Activated gamma-delta T cell (primary cell): Measurements from ENCODE around the gene TLE3.
"Not testable (repeated sequence)": the region's sequence is repeated elsewhere in the genome, so short reads cannot be mapped to it uniquely, and the experiment has no call there.

ENCODE experiments used
- DNase-seq: peaks from one replicate; lab custom pipeline; 2025; lab: John Stamatoyannopoulos, UW

TLE3 gene

GRCh38 chr15:70126362-70126761, 28.6 kb upstream of the TLE3 start:
- no peak for DNase-seq

GRCh38 chr15:70125605-70126004, 27.9 kb upstream of the TLE3 start:
- no peak for DNase-seq

DNA sequence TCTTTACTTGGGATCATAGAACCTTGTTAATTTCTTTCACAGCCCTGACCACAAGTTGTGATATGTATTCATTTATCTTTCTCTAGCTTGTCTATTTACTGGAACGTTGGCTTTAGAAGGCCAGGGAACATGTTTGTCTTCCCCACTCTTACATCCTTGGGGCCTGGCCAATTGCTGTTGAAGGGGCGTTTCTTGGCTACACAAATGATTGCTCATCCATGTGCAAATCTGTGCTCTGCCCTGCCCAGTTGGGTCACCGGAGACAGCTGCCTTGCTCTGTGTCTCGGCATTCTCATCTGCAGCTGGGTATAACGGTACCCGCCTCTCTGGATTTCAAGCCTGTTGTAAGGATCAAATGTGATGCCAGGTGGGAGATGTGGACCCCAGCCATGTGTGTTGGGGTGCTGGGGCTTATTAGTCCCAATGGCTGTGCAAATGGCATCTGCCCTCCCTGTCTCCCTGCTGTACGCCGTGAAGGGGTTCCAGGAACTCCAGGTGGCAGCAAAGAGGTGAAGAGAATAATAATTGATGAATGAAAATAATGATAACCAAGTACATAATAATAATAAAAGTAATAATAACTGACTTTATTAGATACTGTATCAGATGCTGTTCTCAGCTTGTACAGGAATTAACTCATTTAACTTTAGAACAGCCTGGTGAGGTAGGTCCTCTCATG, 24.0 kb upstream of the TLE3 start:
- no peak for DNase-seq

DNA sequence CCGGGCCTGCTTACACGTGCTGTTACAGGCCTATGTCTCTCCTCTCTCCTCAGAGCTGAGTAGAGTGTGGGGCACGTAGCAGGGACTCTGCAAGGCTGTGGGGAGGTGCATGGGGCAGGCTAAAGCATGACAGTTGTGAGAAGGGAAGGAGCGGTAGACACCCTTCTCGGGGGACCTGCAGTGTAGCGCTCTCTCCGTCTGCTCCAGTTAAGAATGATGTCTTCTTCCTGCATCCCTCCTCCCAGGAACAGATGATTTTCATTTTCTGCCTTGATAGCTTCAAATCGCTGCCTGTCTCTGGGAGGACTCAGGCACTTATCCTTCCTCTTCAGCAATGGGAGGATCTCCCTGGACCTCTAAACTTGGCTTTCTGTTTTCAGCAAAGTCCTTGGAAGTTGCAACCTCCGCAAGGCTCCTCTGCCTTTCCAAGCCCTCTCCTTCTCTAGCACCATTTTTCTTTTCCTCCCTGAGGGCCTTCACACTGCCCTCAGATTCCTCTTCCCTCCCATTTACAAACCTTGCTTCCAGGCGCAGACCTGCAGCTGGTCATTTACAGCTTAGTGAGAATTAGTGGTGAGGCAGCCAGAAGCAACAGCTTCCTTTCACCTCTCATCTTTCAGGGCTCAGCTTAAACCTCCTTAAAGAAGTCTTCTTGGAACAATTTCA, 23.4 kb upstream of the TLE3 start:
- no peak for DNase-seq

DNA sequence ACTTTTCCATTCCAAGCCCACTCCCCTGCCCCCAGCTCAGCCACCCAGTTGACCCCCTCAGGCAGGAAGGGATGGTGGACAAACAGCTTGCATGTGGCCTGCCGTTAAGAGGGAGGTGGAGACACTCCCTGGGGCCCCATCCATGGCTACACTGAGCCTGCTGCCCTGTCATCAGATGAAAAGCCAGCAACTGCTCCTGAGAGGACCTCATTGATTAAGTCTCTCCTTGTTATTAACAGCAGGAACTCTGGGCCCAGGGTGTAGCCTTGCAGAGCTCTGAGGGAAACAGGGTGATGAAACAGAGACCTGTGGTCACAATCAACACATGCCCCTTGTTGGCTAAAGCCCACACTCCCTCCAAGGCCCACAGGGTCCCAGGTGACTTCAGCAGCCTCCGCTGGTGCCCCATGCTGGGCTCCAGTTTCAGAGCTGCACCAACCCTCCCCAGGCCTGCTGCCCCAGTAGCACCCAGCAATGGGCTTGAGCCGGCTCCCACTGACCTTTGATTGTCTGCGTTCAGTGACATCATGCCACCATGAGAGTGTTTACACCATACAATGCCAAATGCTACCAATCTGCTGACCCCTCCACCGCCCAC, 22.3 kb upstream of the TLE3 start:
- DNase-seq = no peak

DNA sequence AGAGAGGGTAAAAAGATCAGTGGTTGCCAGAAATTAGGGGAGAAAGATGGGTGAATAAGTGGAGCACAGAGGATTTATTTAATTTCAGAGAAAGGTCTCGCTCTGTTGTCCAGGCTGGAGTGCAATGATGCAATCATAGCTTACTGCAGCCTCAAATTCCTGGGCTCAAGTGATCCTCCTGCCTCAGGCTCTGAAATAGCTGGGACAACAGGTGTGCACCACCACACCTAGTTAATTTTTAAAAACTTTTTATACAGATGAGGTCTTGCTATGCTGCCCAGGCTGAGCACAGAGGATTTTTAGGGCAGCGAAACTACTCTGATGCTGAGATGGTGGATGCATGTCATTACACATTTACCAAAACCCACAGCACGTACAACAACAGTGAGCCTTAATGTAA, 20.9 kb upstream of the TLE3 start:
- no peak for DNase-seq

DNA sequence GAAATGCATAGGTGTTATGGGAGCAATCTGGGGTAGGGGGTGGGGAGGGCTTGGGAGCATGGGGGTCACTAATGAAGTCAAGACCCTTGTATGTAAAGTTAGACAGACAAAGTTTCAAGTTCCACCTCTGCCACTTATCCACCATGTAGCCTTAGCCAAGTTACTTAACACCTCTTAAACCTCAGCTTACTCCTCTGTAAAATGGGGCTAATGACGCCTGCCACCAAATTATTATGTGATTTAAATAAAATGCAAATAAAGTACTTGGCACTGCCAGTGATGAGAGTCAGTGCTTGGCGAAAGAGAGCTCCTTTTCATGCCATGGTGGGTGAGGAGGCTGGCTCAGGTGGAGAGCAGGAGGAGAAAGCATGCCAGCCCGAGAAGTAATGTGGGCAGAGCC, 18.6 kb upstream of the TLE3 start:
- DNase-seq = no peak

GRCh38 chr15:70114221-70114620, 16.5 kb upstream of the TLE3 start:
- DNase-seq = no peak

- no peak for DNase-seq
These were observed 15.6 kb upstream of the TLE3 start for GRCh38 chr15:70113304-70113700.

DNA sequence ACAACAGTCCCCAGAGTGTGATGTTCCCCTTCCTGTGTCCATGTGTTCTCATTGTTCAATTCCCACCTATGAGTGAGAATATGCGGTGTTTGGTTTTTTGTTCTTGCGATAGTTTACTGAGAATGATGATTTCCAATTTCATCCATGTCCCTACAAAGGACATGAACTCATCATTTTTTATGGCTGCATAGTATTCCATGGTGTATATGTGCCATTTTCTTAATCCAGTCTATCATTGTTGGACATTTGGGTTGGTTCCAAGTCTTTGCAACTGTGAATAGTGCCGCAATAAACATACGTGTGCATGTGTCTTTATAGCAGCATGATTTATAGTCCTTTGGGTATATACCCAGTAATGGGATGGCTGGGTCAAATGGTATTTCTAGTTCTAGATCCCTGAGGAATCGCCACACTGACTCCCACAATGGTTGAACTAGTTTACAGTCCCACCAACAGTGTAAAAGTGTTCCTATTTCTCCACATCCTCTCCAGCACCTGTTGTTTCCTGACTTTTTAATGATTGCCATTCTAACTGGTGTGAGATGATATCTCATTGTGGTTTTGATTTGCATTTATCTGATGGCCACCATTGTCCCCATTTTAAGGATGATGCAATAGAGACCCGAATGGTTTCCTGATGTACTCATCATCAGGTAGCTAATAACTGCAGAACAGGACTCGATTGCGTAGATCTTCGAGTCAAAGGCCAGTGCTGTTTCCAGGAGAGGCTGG, 15.0 kb upstream of the TLE3 start:
- not testable (repeated sequence) for DNase-seq

GRCh38 chr15:70112074-70112395, 14.3 kb upstream of the TLE3 start:
- DNase-seq = no peak

- no peak for DNase-seq
These were observed 13.7 kb upstream of the TLE3 start for GRCh38 chr15:70111203-70112073.

GRCh38 chr15:70109978-70110377, 12.3 kb upstream of the TLE3 start:
- no peak for DNase-seq

DNA sequence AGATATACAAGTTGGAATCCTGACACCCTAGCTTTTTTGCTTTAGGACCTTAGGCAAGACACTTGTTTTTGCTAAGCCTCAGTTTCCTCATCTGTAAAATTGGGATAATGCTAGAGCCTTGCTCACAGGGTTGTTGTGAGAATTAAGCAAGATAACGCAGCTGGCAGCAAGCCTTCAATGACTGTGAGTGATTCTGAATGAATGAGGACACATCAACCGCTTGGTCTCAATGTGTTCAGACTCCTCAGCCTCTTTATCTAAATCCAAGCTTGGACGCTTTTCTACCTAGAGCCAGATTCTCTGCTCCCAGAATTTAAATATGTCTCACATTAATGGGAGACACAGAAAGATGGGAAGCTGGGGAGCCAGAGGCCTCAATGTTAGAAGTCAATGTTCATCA, 11.8 kb upstream of the TLE3 start:
- no peak for DNase-seq

DNA sequence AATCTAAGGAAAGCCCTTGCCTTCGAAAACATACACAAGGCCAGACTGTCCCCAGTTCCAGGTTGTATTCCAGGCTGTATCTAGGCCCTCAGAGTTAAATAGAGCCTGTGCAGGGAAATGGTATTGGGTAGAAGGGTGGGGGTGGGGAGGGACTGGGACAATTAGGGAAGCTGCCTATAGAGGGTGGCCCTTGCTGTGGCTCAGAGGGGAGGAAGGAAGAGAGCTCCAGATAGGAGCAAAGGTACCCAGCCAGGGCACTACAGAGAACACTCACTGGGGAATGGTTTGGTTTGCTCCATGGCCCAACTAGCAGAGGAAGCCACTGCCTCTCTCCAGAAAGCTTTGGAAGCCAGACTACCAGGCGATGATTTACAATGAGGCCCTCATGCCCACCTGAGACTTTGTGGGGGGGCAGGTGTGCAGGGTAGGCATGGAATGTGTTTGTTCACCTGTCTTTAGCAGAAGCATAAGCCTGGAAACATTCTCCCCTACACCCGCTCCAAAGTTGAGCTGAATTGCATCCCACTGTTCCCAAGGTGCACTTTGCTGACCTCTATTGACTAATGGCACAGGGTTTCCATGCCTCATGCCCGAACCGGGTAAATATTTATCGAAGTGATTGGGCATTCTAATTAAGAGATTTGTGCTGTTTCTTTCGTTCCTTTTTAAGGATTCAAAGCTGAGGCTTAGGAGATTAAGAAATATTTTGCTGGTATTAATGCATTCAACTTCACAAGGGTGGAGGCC, 6.3 kb upstream of the TLE3 start:
- DNase-seq = no peak

- DNase-seq = no peak
These were observed 5.1 kb upstream of the TLE3 start for GRCh38 chr15:70102827-70103226.

- DNase-seq = no peak
These were observed 3.9 kb upstream of the TLE3 start for GRCh38 chr15:70101459-70102113.

DNA sequence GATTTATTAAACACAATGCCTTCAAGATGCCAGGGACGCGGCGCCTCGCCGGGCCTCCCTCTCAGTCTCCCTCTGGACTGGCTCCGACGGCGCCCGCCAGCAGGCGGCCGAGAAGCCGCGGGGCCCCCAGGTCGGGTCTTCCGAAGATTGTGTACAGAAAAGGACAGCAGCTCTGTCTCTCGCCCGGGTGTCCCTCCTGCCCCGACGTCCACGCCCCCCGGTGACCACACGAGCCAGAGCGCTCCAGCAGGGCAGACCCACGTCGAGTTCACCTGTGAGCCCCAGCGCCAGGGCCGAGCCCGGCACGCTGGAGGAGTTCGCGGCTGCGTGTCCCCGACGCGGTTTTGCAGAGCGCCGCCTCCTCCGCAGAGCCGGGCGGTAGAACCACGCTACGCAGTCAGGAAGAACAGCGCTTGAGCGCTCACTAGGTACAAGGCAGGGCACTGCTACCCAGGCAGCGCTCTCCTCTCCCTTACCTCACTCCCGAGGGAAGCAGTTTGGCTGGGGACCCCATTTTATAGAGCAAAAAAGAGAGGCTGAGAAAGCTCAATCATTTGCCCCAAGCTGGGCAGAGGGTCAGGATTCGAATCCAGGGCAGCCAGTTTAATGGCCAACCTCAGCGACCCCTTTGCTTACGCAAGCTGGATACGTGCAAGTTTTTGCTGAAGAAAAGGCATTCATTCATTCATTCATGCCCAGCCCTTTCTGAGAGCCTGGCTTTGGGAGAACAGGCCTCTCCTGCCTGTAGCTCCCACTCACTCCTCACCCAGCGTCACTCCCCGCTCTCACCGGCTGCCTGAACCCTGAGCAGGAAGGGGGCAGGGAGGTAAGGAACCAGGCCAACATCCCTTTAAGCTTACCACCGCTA, 3.0 kb upstream of the TLE3 start:
- peak; percentile 46 for DNase-seq

GRCh38 chr15:70099967-70100473, 2.3 kb upstream of the TLE3 start:
- no peak for DNase-seq
